GM08714 (cell line): ENCODE data around the gene PRR30.

Source experiments
- H3K4me3 ChIP-seq: fragments of 200-500 bp; sonication (Bioruptor generic); 2 replicates; pipeline ENCODE4 v1.5.1; 2014; ENCODE audit warnings: mild to moderate bottlenecking, low read length, inconsistent platforms
- ZNF274 ChIP-seq: IDR thresholded peaks from 2 replicates; pipeline ENCODE4 v1.6.1; 2012; ENCODE audit warnings: mild to moderate bottlenecking, low read depth, low read length

PRR30 gene

GRCh38 chr2:27145682-27146081 is 6.5 kb upstream of the PRR30 start:
- no peak for TF ChIP-seq ZNF274
- H3K4me3 ChIP-seq: no peak overlapping the region

- H3K4me3 ChIP-seq: no peak overlapping the region
- TF ChIP-seq ZNF274: no peak
These were observed 4.1 kb upstream of the PRR30 start for GRCh38 chr2:27143285-27143684.

GRCh38 chr2:27138111-27138510 is 1.1 kb downstream of the PRR30 start:
- no peak overlapping the region for H3K4me3 ChIP-seq
- no peak for TF ChIP-seq ZNF274

- TF ChIP-seq ZNF274: no peak
- H3K4me3 ChIP-seq: no peak overlapping the region
These were observed 1.8 kb downstream of the PRR30 start for GRCh38 chr2:27137322-27137935.

GRCh38 chr2:27136751-27137150 is 2.5 kb downstream of the PRR30 start:
- no peak overlapping the region for H3K4me3 ChIP-seq
- no peak for TF ChIP-seq ZNF274

- no peak for TF ChIP-seq ZNF274
These were observed 3.7 kb downstream of the PRR30 start for GRCh38 chr2:27135478-27135955.

GRCh38 chr2:27134781-27135477 is 4.3 kb downstream of the PRR30 start:
- H3K4me3 ChIP-seq: peak overlapping the region; percentile 37; the same call in 1 of the 2 replicates
- no peak for TF ChIP-seq ZNF274

More at GRCh38 chr2:27135478-27135955, 3.7 kb downstream of the PRR30 start:
- no peak overlapping the region for H3K4me3 ChIP-seq

- TF ChIP-seq ZNF274: no peak
- peak within 1 kb of the TSS; percentile 82 for H3K4me3 ChIP-seq
These were observed 5.1 kb downstream of the PRR30 start, which contains the start of gene PREB for GRCh38 chr2:27133905-27134780. PREB (minus strand) TSS chr2:27134636; CDS start chr2:27134421, 215 bp downstream.

- peak overlapping the region; percentile 82 for H3K4me3 ChIP-seq
- TF ChIP-seq ZNF274: no peak
These were observed 5.9 kb downstream of the PRR30 start for GRCh38 chr2:27133195-27133875.

- TF ChIP-seq ZNF274: no peak
- H3K4me3 ChIP-seq: no peak overlapping the region
These were observed 7.8 kb downstream of the PRR30 start for GRCh38 chr2:27131429-27131828.

- no peak for TF ChIP-seq ZNF274
- no peak overlapping the region for H3K4me3 ChIP-seq
These were observed 8.8 kb downstream of the PRR30 start for GRCh38 chr2:27130396-27130795.

- no peak for TF ChIP-seq ZNF274
- H3K4me3 ChIP-seq: no peak overlapping the region
These were observed 10.3 kb downstream of the PRR30 start for GRCh38 chr2:27128668-27129571.

- no peak overlapping the region for H3K4me3 ChIP-seq
- TF ChIP-seq ZNF274: no peak
These were observed 11.1 kb downstream of the PRR30 start for GRCh38 chr2:27127883-27128667.
